GM13977 (cell line): ENCODE measurements around the gene FOLR3.

ENCODE experiments used
- DNase-seq: peaks from one replicate; pipeline ENCODE4 v3.0.0; 2012; ENCODE audit warnings: low spot score
- in situ Hi-C: fragments of 300-500 bp; cut with MboI; formaldehyde crosslinking; loops from one replicate; pipeline ENCODE4 v1.12.0; 2022; ENCODE audit warnings: low sequenced_read_pairs, low pct_unique_long_range_greater_than_20kb, mixed read lengths, inconsistent platforms; ENCODE audit not compliant: unreplicated experiment
- TF ChIP-seq, protein P1 (sequence below): IDR thresholded peaks from 2 replicates; pipeline ENCODE4 v1.5.1; 2012; ENCODE audit warnings: mild to moderate bottlenecking, control low read depth; ENCODE audit not compliant: insufficient read depth; ENCODE audit errors: extremely low read depth, missing control alignments

FOLR3 gene

DNA sequence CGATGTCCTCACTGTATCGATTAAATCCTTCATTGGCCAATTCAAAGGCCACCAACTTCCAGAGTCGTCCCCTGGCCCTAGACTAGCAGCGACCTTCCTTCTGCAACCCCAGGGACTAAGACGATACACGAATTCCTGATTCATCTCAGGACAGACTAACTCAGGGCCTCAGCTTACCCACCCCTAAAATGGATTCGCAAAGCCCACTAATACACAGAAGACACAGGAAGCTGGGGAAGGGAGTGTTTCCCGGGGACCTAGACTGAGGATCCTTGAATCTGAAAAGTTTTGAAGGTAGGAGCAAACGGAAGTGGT is 32.9 kb upstream of the FOLR3 start:
- TF ChIP-seq, protein P1, sequence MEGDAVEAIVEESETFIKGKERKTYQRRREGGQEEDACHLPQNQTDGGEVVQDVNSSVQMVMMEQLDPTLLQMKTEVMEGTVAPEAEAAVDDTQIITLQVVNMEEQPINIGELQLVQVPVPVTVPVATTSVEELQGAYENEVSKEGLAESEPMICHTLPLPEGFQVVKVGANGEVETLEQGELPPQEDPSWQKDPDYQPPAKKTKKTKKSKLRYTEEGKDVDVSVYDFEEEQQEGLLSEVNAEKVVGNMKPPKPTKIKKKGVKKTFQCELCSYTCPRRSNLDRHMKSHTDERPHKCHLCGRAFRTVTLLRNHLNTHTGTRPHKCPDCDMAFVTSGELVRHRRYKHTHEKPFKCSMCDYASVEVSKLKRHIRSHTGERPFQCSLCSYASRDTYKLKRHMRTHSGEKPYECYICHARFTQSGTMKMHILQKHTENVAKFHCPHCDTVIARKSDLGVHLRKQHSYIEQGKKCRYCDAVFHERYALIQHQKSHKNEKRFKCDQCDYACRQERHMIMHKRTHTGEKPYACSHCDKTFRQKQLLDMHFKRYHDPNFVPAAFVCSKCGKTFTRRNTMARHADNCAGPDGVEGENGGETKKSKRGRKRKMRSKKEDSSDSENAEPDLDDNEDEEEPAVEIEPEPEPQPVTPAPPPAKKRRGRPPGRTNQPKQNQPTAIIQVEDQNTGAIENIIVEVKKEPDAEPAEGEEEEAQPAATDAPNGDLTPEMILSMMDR, result no peak
- in situ Hi-C loops, result no loop called here
- DNase-seq, result no peak

DNA sequence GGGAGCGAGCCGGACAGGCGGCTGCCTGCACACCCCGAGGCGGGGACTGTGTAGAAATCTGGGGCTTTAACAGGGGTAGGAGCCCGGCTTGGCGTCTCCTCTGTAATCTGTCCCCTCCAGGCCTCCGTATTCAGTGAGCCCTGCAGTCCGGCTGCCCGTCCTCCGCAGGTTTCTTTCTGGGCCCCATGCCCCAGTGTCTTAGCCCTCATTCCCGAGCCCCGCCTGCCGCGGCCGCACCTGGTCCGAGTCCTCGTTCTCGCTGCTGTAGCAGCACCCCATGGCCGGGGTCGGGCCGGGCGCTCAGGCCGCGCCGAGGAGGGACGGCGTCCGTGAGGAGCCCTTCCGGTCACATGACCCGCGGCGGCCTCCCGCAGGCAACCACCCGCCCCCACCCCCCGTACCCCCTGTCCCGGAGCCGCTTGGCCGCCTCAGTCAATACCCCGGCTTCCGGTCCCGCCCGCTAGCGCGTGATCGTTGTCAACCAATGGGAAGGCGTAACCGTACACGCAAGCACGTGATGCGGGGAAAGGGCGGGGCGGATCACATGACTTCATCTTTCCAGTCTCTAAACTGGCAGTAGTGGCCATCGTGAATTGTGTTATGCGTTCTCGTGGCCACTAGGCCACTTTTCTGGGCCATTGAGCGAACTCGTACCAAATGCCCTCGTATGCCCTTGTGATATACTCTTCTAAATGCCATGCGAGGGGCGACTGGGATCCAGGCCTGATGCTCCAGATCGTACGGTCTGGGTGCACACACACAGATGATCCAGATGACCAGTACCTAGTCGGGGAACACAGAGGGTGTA is 32.4 kb upstream of the FOLR3 start, which contains the start of gene LAMTOR1:
LAMTOR1 (minus strand) TSS at position 352 of the 808 bp plus-strand sequence; CDS start at position 279, 73 bp downstream.
- in situ Hi-C loops, result no loop called here
- TF ChIP-seq, protein P1, result peak; percentile 5
- peak; percentile 95 for DNase-seq

GRCh38 chr11:72103754-72104167 is 31.8 kb upstream of the FOLR3 start:
- in situ Hi-C loops, result no loop called here
- TF ChIP-seq, protein P1, result no peak
- DNase-seq, result no peak

GRCh38 chr11:72105888-72106287 is 29.6 kb upstream of the FOLR3 start, which contains the start of gene TOMT:
Gene TOMT (plus strand): TSS chr11:72105924. CDS start chr11:72105952, 28 bp downstream.
- no peak for DNase-seq
- in situ Hi-C loops, result no loop called here
- TF ChIP-seq, protein P1, result no peak

DNA sequence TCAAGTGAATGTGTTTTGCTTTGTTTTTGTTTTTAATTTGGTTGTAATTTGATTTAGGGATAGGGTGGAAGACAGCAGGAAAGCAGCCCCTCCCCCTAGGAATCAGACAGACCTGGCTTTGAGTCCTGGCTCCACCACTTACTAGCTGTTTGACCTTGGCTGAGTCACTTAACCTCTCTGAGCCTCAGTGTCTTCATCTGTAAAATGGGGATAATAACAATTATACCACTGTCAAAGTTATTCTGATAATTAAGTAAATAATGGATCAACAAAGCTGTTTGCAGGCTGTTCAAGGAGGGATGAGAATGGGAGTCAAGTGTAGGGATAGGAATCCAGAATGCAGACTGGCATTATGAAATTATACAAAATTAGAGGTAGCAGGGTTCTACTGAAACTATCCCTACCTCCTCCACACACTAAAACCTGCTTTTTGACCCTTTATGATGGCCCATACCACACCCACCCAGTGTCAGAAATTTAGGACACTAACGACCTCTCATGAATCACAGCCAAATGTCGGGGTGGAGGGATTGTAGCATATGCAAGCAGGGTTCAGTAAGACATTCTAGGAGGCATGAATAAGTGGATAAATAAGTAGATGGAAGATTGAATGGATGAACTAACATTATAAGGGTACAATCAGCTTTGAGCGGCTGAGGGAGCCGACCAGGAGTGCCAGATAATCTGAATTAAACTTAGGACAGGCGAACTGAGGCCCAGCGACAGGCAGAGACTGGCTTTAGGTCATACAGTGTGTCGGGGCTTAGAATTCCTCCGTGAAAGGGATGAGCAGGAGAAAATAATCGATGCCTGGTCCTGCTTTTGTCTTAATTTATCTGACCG is 24.0 kb upstream of the FOLR3 start:
- TF ChIP-seq, protein P1, result no peak
- in situ Hi-C loops, result no loop called here
- DNase-seq, result no peak

GRCh38 chr11:72112143-72112977 is 23.2 kb upstream of the FOLR3 start, which contains the start of gene ANAPC15:
Gene ANAPC15 (minus strand): TSS chr11:72112695. CDS start chr11:72111276, 1,419 bp downstream.
- in situ Hi-C loops, result no loop called here
- TF ChIP-seq, protein P1, result no peak
- DNase-seq, result peak; percentile 87
